ENCODE results near the gene RHBDF2.

Gene RHBDF2

DNA sequence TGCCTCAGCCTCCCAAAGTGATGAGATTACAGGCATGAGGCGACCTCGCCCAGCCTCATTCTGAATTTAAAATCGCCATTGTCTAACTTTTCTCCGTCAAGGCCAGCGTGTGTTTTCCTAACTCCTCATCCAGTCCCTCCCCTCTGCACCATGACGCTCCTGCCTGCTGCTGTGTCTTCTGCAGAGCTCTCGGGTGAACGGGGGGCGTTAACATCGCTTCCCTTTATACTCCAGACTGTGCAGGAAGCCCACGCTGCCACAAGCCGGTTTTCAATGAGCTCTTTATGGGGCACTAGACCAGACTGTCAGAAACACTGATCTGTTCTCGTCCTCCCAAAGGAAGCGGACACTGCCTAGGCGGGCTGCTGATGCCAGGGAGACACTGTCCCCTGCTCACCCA lies 20.6 kb downstream of the RHBDF2 start:
- Histone ChIP-seq H2AK5ac (ENCODE audit: low read length) (no peak overlapping the region), H3K4me2 (ENCODE audit: low read length) (no peak overlapping the region)

DNA sequence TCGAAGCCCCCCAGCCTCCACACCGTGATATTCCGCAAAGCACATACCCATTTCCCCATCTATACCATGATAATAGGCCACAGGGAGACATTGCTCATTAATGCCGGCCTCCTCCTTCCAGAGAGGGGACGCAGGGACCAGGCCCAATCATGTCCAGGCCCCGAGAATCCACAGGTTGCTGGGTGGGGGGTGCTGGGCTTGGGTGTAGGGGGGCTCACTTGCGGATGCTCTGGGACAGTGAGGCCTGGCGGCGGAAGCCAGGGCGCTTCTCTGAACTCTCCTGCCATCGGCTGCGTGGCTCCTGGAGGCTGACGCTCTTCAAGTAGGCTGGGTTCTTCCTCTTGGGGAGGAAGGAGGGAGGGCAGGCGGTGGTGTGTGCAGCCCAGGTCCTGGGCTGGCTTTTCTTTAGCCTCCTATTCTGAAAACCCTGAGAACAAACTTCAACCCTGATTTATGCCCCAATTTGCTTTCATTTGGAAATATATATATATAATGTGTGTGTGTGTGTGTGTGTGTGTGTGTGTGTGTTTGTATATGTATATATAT lies 21.6 kb downstream of the RHBDF2 start:
- Histone ChIP-seq H3K36me3 (ENCODE audit: control insufficient read depth in 1 of 2, insufficient read depth in 2 of 2, low read length in 2 of 2) (no peaks in the 10 kb centered on the region), H3K4me3 (ENCODE audit: low read depth, low read length) (no peak overlapping the region), H3K79me2 (ENCODE audit: control insufficient read depth, insufficient read depth, low read length, poor library complexity) (no peaks in the 10 kb centered on the region), H3K23ac (ENCODE audit: low read length) (no peak overlapping the region), H3K27me3 (ENCODE audit: insufficient read depth, low read length) (no peaks in the 10 kb centered on the region), H2BK12ac (ENCODE audit: low read length) (no peak overlapping the region), H3K9ac (ENCODE audit: low read length) (no peak overlapping the region), H4K91ac (ENCODE audit: low read depth, low read length) (no peak overlapping the region), H3K14ac (ENCODE audit: low read length) (no peak overlapping the region), H3K4ac (ENCODE audit: low read depth, low read length) (no peak overlapping the region), H2BK120ac (ENCODE audit: insufficient read depth, low read length, poor library complexity) (no peak overlapping the region), H2BK5ac (ENCODE audit: low read depth, low read length, poor library complexity) (no peak overlapping the region), H2AK5ac (ENCODE audit: low read length) (no peak overlapping the region), H3K79me1 (ENCODE audit: low read length) (no peaks in the 10 kb centered on the region), H4K8ac (ENCODE audit: low read depth, low read length) (no peak overlapping the region), H3K4me1 (ENCODE audit: control insufficient read depth in 1 of 2, insufficient read depth in 2 of 2, low read length in 2 of 2) (peaks cover 2 to 3% of the 10 kb centered on the region in 2 experiments), H3K27ac (ENCODE audit: low read depth, low read length) (no peak overlapping the region), H4K12ac (ENCODE audit: low read depth, low read length) (no peak overlapping the region), H3K4me2 (ENCODE audit: low read length) (no peak overlapping the region), H3K18ac (ENCODE audit: low read length) (no peak overlapping the region), H2AFZ (ENCODE audit: insufficient read depth, low read length, poor library complexity) (no peak overlapping the region), H3K9me3 (ENCODE audit: insufficient read depth, low read depth, low read length) (peaks cover under 1% of the 10 kb centered on the region)
- WGBS (ENCODE audit: extremely low coverage, insufficient coverage, insufficient read length) = no CpG with 5 or more reads among the region's 14 CpGs
- DNase-seq = no peak

More for the DNA sequence above, 20.6 kb downstream of the RHBDF2 start:
- H3K79me2 ChIP-seq (ENCODE audit: control insufficient read depth, insufficient read depth, low read length, poor library complexity) = no peaks in the 10 kb centered on the region
- H3K4me3 ChIP-seq (ENCODE audit: low read depth, low read length) = no peak overlapping the region
- no peak overlapping the region for H4K91ac ChIP-seq (ENCODE audit: low read depth, low read length)
- H3K9ac ChIP-seq (ENCODE audit: low read length) = no peak overlapping the region
- no peak overlapping the region for H4K12ac ChIP-seq (ENCODE audit: low read depth, low read length)
- H2BK5ac ChIP-seq (ENCODE audit: low read depth, low read length, poor library complexity) = no peak overlapping the region
- H3K36me3 ChIP-seq (ENCODE audit: control insufficient read depth in 1 of 2, insufficient read depth in 2 of 2, low read length in 2 of 2) = no peaks in the 10 kb centered on the region
- no peak overlapping the region for H2BK120ac ChIP-seq (ENCODE audit: insufficient read depth, low read length, poor library complexity)
- H3K27ac ChIP-seq (ENCODE audit: low read depth, low read length) = no peak overlapping the region
- no peak overlapping the region for H2AFZ ChIP-seq (ENCODE audit: insufficient read depth, low read length, poor library complexity)
- no peak overlapping the region for H2BK12ac ChIP-seq (ENCODE audit: low read length)
- H3K79me1 ChIP-seq (ENCODE audit: low read length) = no peaks in the 10 kb centered on the region
- H3K27me3 ChIP-seq (ENCODE audit: insufficient read depth, low read length) = no peaks in the 10 kb centered on the region
- no CpG with 5 or more reads among the region's 15 CpGs for WGBS (ENCODE audit: extremely low coverage, insufficient coverage, insufficient read length)
- peaks cover 2% of the 10 kb centered on the region for H3K9me3 ChIP-seq (ENCODE audit: insufficient read depth, low read depth, low read length)
- peaks cover 4 to 5% of the 10 kb centered on the region in 2 experiments for H3K4me1 ChIP-seq (ENCODE audit: control insufficient read depth in 1 of 2, insufficient read depth in 2 of 2, low read length in 2 of 2)
- H3K18ac ChIP-seq (ENCODE audit: low read length) = no peak overlapping the region
- no peak overlapping the region for H3K14ac ChIP-seq (ENCODE audit: low read length)
- H3K23ac ChIP-seq (ENCODE audit: low read length) = no peak overlapping the region
- DNase-seq = no peak
- no peak overlapping the region for H4K8ac ChIP-seq (ENCODE audit: low read depth, low read length)
- H3K4ac ChIP-seq (ENCODE audit: low read depth, low read length) = no peak overlapping the region

DNA sequence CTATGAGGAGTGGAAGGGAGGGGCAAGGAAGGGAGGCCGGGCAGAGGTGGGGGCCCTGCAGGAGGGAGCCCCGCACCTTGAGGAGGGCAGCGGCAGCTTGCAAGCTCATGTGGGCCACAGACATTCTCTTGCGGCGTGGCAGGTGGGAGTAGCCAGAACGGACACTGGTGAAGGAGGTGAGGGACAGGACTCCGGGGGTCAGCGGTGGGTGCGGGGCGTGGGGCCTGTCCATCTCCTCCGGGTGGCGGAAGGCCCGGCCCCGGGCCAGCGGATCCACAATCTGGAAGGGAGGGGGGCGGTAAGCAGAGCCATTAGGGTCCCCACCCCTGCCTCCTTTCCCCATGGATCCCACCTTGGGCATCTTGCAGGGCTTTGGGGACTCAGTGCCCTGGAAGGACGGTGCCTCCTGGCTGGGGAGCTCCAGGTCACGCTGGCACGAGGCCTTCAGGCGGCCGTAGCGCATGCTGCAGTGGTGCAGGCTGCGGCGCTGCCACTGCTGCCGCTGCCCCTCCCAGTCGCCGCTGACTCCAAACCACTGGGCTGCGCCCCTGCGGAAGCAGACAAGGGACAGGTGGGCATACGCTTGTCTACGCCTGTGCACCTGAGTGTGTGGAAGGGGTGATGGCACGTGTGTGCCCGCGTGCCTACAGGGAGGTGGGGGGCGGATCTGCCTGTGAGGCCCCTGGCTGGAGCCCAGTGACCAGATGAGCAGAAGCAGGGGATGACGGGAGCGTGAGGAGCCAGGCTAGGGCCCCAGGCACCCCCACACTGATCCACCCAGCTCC lies 22.3 kb downstream of the RHBDF2 start:
- Histone ChIP-seq H3K4ac (ENCODE audit: low read depth, low read length) (no peak overlapping the region), H2BK5ac (ENCODE audit: low read depth, low read length, poor library complexity) (no peak overlapping the region)
- no CpG with 5 or more reads among the region's 37 CpGs for WGBS (ENCODE audit: extremely low coverage, insufficient coverage, insufficient read length)

DNA sequence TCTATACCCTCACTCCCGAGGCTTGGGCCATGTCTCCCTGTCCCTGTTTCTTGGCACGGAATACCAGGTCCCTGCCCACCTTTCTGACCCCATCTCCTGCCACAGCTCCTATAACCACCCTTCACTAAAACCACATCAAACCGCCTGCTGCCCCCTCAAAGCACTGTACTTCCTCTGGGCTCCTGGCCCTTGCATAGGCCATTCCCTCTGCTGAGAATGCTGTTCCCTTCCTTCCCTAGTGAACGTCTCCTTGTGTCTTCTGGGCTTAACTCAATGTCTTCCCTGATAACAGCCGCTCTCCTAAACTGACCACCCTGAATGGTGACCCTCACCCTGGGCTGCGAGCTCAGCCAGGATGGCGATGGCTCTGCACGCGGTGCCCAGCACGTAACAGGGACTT lies 23.1 kb downstream of the RHBDF2 start:
- whole genome bisulfite sequencing (ENCODE audit: extremely low coverage, insufficient coverage, insufficient read length) = no CpG with 5 or more reads among the region's 10 CpGs
- no peak for DNase-seq
- H3K9ac ChIP-seq (ENCODE audit: low read length) = no peak overlapping the region
- H4K91ac ChIP-seq (ENCODE audit: low read depth, low read length) = no peak overlapping the region
- no peak overlapping the region for H3K4ac ChIP-seq (ENCODE audit: low read depth, low read length)
- H3K14ac ChIP-seq (ENCODE audit: low read length) = no peak overlapping the region
- H3K4me3 ChIP-seq (ENCODE audit: low read depth, low read length) = no peak overlapping the region
- H3K18ac ChIP-seq (ENCODE audit: low read length) = no peak overlapping the region
- no peaks in the 10 kb centered on the region for H3K27me3 ChIP-seq (ENCODE audit: insufficient read depth, low read length)
- H4K8ac ChIP-seq (ENCODE audit: low read depth, low read length) = no peak overlapping the region
- no peaks in the 10 kb centered on the region for H3K9me3 ChIP-seq (ENCODE audit: insufficient read depth, low read depth, low read length)
- H2BK12ac ChIP-seq (ENCODE audit: low read length) = no peak overlapping the region
- H2AK5ac ChIP-seq (ENCODE audit: low read length) = no peak overlapping the region
- no peaks in the 10 kb centered on the region for H3K79me2 ChIP-seq (ENCODE audit: control insufficient read depth, insufficient read depth, low read length, poor library complexity)
- no peaks in the 10 kb centered on the region for H3K4me1 ChIP-seq (ENCODE audit: control insufficient read depth in 1 of 2, insufficient read depth in 2 of 2, low read length in 2 of 2)
- no peak overlapping the region for H2BK5ac ChIP-seq (ENCODE audit: low read depth, low read length, poor library complexity)
- H2AFZ ChIP-seq (ENCODE audit: insufficient read depth, low read length, poor library complexity) = no peak overlapping the region
- no peak overlapping the region for H4K12ac ChIP-seq (ENCODE audit: low read depth, low read length)
- H3K27ac ChIP-seq (ENCODE audit: low read depth, low read length) = no peak overlapping the region
- no peak overlapping the region for H3K4me2 ChIP-seq (ENCODE audit: low read length)
- no peak overlapping the region for H3K23ac ChIP-seq (ENCODE audit: low read length)
- H3K36me3 ChIP-seq (ENCODE audit: control insufficient read depth in 1 of 2, insufficient read depth in 2 of 2, low read length in 2 of 2) = no peaks in the 10 kb centered on the region
- no peaks in the 10 kb centered on the region for H3K79me1 ChIP-seq (ENCODE audit: low read length)
- no peak overlapping the region for H2BK120ac ChIP-seq (ENCODE audit: insufficient read depth, low read length, poor library complexity)

More for the DNA sequence above, 22.3 kb downstream of the RHBDF2 start:
- H2AK5ac ChIP-seq (ENCODE audit: low read length) = no peak overlapping the region
- no peak overlapping the region for H3K23ac ChIP-seq (ENCODE audit: low read length)
- H3K27ac ChIP-seq (ENCODE audit: low read depth, low read length) = no peak overlapping the region
- DNase-seq = no peak
- no peak overlapping the region for H4K12ac ChIP-seq (ENCODE audit: low read depth, low read length)
- H3K4me3 ChIP-seq (ENCODE audit: low read depth, low read length) = no peak overlapping the region
- no peaks in the 10 kb centered on the region for H3K36me3 ChIP-seq (ENCODE audit: control insufficient read depth in 1 of 2, insufficient read depth in 2 of 2, low read length in 2 of 2)
- H3K14ac ChIP-seq (ENCODE audit: low read length) = no peak overlapping the region
- H4K91ac ChIP-seq (ENCODE audit: low read depth, low read length) = no peak overlapping the region
- no peak overlapping the region for H3K4me2 ChIP-seq (ENCODE audit: low read length)
- no peaks in the 10 kb centered on the region for H3K79me2 ChIP-seq (ENCODE audit: control insufficient read depth, insufficient read depth, low read length, poor library complexity)
- no peaks in the 10 kb centered on the region for H3K79me1 ChIP-seq (ENCODE audit: low read length)
- no peak overlapping the region for H3K18ac ChIP-seq (ENCODE audit: low read length)
- H3K4me1 ChIP-seq (ENCODE audit: control insufficient read depth in 1 of 2, insufficient read depth in 2 of 2, low read length in 2 of 2) = no peaks in the 10 kb centered on the region
- H3K9ac ChIP-seq (ENCODE audit: low read length) = no peak overlapping the region
- H2AFZ ChIP-seq (ENCODE audit: insufficient read depth, low read length, poor library complexity) = no peak overlapping the region
- no peaks in the 10 kb centered on the region for H3K27me3 ChIP-seq (ENCODE audit: insufficient read depth, low read length)
- no peak overlapping the region for H2BK12ac ChIP-seq (ENCODE audit: low read length)
- no peak overlapping the region for H2BK120ac ChIP-seq (ENCODE audit: insufficient read depth, low read length, poor library complexity)
- H3K9me3 ChIP-seq (ENCODE audit: insufficient read depth, low read depth, low read length) = no peaks in the 10 kb centered on the region
- no peak overlapping the region for H4K8ac ChIP-seq (ENCODE audit: low read depth, low read length)

Data from trophoblast cell (in vitro differentiated cells and primary cell).